ENCODE measurements around the gene DMD.
A peak's percentile ranks its signal among the peaks of the same experiment; 100 is the strongest.

DMD gene

DNA sequence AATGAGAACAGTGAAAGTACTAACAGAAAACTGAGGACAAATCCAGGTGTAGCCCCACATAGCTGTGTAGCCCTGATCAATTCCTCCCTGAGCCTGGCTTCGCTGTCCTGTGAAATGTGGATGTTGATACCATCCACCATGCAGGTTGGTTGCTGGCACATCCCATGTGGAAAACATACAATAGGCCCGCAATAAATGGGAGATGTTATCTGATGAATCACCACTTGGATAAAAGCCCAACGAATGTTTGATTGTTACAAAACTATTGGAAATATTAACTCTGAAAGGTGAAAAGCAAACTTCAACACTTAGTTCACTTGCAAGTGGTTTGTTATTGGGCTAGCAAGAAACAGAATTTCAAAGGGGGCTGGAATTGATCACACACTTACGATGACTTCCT lies 1953.2 kb downstream of the DMD start:
- no peak for DNase-seq

DNA sequence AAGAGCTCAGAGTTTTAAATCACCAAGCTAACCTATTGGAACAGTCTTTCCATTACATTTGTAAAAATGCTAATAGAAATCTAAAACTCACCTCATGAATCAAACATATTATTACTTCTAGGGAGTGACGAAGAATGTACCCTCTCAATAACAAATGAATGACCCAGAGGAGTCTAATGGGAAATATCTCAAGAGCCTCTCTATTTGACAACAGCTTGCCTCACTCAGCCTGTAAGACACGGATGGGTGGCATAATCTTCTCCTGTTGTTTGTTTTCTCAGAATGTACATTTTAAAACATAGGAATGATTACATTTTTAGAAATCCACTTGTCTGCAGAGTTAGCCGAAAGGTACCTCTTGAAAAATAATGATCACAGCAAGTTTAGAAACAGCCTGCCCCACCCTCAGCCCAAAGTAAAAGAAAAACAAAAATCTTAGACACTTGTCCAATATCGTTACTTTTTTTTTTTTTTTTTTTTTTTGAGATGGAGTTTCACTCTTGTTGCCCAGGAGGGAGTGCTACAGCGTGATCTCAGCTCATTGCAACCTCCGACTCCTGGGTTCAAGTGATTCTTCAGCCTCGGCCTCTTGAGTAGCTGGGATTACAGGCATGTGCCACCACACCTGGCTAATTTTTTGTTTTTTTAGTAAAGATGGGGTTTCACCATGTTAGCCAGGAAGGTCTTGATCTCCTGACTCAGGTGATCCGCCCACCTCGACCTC lies 1955.9 kb downstream of the DMD start:
- no peak for DNase-seq

DNA sequence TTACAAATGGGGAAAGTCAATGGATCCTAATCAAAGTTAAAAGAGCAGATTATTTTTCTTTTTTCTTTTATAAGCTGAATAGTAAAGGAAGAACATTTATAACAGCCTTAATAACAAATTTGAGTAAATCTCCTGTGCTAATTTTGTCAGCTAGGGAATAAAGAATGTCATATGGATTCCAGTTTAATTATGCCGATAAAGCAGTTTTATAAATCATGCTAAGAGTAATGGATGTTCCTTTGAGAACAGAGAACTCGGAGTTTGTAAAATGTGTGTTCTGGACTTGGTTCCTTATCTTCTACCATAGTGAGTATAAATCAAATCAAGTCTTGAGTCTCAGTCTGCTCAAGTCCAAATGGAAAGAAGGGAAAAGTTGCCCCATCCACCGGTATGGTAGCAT lies 1959.2 kb downstream of the DMD start:
- no peak for DNase-seq

DNA sequence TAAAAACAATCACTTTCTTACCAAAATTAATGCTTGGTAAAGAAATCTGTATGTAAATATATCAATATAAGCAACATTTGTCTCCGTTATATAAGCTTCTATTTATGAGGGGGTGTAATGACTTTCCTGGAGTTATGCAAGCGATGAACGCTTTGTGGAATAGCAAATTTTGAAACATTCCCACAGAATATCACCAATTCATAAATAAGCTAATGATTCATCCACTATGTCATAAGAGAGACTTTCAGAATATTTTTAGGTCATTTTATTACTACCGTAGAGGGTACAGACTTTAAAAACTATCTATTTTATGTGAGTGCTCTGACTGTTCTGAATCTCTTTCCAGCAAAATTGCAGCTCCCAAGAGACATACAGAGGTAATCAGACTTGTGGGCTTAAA lies 1960.0 kb downstream of the DMD start:
- no peak for DNase-seq

DNA sequence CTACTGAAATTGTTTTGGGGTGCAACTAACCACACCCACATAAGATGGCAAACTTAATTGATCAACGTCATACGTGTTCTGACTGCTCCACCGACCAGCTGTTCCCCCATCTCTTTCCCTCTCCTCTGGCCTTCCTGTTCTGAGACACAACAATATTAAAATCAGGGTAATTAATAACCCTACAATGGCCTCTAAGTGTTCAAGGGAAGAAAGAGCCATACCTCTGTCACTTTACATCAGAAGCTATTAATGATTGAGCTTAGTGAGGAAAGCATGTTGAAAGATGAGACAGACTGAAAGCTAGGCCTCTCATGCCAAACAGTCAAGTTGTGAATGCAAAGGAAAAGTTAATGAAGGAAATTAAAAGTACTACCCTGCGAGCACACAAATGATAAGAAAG lies 1965.6 kb downstream of the DMD start:
- no peak for DNase-seq

DNA sequence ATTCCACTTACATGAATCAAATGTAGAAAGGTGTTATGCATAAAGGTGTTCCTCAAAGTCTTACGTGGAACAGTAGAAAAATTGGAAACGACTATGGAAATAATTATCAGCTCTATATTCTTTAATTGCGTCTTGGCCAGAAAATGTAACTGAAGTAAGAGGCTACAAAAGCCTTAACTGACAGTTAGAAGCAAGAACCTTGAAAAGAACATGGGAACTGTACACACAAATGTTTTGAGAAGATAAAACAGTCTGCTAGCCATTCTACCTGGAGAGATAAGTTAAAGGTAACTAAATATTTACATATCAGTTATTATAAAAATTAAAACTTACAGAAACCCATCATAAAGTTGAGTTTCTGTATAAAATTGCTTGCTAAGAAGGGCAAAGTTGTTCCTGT lies 1967.5 kb downstream of the DMD start:
- no peak for DNase-seq

DNA sequence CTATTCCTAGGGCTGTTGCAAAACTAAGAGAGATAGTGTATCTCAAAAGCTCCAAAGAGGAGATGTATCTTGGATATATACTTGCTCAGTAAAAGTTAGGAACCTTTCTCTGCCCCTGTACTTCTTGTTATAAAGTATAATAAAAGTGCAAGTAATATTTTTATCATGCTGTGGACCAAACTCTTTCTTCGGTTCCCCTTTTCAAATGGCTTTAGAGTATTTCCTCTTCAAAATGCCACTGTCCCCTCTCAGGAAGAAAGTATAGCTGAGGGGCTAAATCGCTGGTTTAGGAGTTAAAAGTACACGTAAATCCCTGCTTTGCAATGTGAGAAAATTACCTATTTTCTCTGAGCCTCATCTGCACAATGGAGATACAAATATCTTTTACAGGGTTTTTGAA lies 1970.4 kb downstream of the DMD start:
- DNase-seq: no peak

DNA sequence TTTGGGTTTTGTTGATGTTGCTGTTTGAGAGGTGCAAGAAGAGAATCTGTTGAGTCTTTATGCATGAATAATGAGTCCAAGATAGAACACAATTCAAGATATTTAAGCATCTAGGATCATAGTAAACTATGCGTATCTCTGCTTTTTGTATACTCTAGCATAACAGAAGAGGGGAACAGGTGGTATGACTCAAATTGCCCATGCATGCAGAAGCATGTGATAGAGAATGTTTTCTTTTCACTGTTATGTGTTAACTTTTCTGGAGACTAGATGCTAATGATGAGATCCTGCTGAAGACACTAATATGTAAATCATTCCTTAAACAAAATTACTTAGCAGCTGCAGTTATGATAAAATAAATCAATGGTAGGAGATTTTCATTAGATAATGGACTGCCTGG lies 1974.2 kb downstream of the DMD start:
- no peak for DNase-seq

DNA sequence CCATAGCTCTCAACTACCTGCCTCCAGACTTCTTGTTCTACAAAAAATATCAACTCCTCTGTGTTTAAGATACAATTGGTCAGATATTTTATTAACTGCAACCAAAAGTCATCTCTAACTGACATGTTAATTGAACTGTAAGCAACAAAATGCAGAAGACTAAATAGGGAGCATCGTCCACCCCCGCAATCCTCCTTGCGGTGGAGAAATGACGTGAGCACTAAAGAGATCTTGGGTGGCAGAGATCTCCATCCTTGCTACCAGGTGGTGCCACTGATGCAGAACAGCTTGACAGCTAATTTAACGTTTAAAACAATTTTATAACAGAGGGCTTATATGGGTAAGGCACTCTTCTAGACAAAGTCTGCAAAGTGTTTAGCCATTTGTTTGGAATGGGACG lies 1975.1 kb downstream of the DMD start:
- DNase-seq: no peak

DNA sequence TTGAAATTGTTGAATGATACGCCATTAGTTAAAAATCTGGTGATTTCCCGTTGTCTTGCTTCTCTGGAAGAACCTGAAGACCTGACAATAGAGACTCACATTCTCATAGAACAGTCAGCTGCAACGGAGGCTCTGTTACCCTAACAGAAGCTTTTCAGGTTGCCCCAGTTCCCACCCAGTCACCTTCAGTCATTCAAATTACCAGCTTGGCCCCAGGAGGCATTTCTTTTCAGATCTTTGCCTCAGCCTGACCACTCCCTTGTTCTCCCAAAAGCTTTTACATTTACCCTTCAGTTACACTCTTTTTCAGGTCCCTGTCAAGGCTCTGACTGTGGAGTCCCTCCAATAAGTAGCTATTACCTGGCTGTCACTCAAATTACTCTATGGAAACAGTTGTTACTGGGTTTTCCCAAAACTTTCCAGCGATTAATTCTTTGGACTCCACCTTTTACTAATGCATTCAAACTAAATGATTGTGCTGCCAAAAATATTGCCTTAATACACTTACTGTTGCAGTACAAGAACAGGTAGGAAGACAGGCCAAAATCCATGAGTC lies 1977.3 kb downstream of the DMD start:
- no peak for DNase-seq

DNA sequence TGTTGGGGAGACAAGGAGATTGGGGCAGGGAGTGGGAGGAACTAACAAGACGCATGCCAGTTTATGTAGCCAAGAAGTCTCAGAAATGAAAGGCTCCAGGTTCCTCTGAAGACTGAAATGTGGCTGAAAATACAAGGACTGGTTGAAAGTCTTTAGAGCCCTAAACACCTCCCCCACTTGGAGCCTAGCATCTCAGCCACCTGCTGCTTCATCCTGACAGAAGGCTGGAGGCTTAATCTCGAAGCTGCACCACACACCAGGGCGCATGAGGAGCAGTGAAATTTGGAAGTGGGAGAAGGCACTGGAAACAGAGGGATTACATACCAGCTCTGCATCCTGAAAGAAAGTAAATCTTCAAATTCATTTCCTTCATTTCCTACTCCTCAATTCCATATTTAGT lies 1978.8 kb downstream of the DMD start:
- no peak for DNase-seq

DNA sequence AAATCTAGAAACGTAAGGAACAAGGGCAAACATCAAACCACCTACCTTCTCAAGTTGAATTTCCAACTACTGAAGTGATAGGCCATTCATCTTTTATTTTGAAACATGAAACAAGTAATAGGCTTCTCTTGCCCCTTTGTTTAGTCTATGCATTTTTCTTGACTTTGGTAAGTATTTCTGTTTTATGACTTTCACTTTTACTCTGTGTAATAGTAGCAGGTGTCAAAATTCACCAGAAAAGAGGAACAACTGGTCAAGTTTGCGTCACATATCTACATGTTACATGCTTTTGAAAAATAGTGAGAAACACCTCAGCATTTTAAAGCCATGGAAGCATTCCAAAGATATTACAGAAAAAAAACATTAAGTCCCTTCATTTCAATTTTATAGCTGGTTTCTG lies 1982.4 kb downstream of the DMD start:
- no peak for DNase-seq

DNA sequence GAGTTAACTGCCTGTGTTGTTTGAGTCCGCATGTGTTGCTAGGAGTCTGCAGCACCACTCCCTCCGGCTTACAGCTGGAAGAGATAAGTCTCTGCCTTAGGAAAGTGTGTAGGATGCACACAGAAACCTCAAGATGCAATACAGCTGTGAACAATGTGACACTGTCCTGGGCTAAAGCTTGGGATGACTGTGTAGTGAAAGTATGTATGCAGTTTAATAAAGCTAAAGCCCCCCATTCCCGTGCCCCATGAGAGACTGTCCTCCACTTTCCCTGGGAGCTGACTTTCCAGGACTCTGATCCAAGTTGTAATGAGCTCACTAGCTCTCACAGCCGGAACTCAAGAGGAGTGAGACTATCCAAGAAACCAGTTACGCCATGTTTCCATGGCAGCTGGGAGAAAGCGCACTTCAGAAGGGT lies 1982.9 kb downstream of the DMD start:
- no peak for DNase-seq

DNA sequence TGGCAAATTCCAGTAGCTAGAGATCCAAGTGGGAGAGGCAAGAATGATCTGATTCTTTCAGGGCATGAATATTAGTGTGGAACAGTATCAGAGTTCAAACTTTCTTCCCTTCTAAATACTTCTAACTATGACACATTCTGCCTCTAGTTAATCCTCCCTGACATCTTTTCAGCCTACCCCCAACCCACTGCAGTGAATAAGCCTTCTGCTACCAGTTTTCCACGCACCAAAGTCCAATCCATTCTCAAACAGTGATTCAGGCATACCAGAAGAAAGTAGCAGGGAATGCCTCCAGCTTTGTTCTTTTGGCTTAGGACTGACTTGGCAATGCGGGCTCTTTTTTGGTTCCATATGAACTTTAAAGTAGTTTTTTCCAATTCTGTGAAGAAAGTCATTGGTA lies 1984.1 kb downstream of the DMD start:
- DNase-seq: no peak

DNA sequence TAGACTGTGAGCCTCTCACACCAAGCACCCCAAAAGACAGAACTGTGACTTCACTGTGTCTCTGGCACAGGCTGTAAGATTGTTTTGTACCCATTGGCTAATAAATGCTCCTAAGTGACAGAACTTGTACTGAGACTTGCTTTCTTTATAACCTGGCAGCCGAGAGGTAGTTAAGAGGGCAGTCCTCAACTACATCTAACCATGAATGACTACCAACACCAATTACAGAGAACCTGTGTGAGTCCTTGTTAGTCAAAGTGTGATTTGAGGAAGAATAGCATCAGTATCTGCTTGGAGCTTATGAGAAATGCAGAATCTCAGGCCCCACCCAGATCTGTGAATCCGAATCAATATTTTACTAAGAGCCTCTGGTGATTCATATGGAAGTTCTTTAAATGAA lies 1985.5 kb downstream of the DMD start:
- DNase-seq: no peak

DNA sequence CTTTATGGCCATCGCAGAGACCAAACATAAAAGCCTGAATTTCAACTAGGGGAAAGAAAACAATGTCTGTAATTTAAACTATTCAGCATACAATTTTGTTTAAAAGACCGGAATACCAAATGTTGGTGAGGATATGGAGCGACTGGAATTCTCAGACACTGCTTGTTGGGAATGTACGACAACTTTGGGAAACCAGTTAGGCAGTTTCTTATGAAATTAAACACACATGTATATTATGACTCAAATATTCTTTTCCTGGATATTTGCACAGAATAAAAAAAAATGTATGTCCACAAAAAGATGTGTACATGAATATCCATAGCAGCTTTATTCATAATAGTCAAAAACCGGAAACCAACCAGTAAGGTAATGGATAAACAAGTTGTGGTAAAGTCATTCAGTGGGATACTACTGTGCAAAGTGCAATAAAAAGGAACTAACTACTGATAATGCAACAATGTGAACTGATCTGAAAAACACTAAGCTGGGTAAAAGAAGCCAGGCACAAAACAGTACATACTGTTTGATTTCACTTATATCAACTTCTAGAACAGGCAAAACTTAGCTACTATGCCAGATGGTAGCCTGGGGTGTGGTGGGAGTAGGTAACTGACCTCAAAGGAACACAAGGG lies 1986.9 kb downstream of the DMD start:
- no peak for DNase-seq

DNA sequence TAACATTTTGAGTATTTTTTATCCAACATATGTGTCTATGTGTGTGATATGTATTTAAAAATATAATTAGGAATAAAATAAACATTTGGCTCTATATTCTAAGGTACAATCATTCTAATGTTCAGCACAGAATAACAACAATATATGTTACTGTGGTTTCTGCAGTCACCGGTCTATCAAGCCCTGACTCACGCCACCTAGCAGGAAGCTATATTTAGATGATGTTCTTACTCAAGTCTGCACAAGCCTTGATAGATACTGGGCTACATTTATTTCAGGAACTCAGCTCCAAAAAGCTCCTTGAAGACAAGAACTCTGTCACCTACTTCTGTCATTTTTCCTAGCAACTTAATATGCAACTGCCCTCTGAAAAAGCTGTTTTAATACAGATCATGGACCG lies 1987.5 kb downstream of the DMD start:
- no peak for DNase-seq

DNA sequence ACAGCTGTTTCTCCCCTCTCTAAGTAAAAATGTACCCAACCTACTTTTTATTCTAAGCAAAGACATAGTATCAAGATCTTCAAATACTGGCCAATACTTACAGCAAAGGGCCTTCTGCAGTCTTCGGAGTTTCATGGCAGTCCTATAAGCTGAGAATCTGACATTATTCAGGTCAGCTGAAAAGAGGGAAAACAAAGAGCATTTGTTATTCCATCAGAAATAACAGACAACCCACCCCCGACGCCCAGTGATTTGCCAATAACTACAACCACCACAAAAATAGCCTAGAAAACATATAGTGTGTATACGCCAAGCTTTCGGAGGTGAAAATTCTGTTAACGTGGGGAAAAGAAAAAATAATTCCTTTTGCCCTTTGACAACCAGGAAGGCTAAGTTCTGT lies 1988.4 kb downstream of the DMD start:
- no peak for DNase-seq

DNA sequence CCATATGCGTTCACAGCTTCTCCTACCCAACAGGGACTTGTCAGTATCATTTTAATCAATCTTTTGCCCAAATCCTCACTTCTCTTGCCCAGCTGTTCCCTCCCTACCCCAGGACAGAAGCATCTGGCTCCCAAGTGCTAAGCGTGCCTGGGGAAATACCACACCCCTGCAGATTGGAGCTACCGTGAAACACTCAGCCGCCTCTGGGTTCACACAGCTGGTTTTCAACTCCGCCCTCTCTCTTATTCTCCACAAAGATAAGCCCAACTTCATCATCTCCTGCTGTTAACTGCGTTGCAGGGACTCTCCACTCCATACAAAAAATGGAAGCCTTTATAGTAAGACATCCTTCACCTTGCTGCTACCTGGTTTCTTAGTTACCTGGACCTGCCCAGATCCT lies 1992.2 kb downstream of the DMD start:
- DNase-seq: no peak

DNA sequence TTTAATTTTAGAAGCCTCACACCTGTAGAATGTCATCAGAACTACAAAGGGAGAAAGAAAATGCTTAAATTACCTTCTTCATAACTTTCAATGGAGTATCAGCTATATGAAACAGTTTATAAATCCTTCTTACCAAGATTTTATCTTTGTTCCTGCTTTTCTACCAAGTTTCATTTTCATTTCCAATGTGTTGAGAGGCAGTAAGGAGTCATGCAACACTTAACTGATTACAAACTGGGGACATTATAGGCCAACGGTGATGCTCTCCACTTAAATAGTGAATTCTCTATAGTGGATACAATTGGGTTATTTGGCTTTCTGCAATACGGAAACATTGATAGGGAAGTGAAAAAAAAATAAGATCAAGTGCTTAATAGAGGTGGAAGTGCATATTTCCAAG lies 1994.3 kb downstream of the DMD start:
- no peak for DNase-seq

DNA sequence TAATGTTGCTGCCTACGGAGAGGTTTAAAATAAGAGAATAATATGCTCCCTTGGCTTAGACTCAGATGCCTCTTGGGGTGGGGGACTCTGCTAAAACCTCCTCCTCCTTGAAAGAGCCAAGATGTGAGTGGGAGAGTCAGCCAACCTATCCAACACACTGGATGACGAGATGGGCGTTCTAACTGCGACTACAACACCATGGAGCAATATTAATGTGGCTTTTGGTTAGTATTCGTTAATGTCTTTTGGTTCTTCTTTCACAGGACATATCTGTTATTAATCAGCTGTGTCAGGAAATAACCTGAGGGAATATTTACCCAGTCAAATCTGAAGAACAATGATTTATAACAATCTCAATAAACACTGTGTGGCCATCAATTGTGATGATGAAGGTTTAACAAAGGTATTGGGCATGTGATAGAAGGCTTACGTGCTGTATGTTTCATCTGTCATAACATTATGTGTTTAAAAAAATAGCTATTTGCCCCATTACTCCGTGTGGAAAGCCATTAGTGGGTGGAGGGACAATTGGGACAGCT lies 1996.0 kb downstream of the DMD start:
- DNase-seq: no peak

DNA sequence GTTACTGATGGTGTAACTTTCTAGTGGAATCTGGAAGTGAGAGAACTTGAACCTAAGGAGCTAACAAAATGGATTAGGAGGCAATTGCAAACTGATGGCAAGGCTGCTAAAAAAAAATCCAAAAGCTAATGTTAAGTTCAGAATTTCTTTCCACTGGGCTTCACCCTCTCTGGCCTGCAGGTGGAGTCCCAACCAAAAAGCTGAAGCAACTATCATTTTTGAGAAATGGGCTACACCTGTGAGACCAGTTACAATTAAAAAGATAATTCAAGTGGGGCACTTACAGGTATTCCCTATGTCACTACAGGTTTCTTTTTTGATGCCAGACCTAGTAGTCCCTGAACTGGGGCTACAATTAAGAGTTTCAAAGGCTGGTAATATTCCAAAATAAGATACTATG lies 1997.4 kb downstream of the DMD start:
- DNase-seq: peak; percentile 5

DNA sequence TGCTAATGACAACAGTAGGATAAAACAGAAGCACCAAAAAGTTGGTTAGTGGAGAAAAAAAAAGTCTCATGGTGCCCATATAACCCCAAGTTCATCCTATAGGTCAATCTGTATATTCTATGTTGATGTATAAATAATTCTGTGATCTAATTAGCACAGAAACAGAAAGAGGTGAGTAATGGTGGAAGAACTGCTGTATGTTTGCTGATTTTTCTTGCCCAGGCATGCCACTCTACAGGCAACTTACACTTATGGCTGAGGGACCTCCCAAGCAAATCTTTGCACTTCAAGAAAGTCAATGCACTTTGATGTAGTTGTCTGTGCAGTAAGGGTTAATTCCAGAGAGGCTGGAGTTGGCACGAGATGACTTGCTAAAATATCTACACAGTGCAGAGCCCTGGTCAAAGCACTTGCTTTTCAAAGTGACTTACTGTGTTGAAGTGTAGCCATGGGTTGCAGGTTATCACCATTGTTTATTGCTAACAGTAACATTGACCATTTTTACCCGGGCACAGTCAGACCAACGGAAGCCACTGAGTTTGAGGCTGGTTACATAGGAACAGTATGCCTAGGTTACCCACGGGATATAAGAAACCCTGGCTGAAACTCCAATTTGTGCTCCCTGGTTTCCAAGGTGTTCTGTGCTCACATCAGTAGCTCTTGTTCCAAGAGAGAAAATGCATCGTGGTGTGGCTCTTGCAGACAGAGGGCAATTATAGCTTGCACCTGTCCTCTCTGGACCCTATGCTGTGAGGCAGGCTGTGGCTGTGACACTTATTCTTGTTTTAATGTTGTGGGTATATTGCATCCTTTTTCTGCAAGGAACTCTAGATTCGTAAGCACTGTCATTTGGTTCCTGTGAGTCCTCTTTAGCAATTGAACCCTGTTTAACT lies 1998.2 kb downstream of the DMD start:
- no peak for DNase-seq

All from activated CD4-positive, alpha-beta T cell treated with anti-CD3 and anti-CD28 coated beads for 48 hours (primary cell).